GM21717 (cell line): ENCODE measurements around the gene FLNB.

Experiments used
- ATAC-seq: cut with Tn5 transposase; IDR thresholded peaks from one replicate; pipeline ENCODE4 v1.9.1; 2021; ENCODE audit warnings: mild to moderate bottlenecking, moderate library complexity; ENCODE audit not compliant: unreplicated experiment

FLNB gene

DNA sequence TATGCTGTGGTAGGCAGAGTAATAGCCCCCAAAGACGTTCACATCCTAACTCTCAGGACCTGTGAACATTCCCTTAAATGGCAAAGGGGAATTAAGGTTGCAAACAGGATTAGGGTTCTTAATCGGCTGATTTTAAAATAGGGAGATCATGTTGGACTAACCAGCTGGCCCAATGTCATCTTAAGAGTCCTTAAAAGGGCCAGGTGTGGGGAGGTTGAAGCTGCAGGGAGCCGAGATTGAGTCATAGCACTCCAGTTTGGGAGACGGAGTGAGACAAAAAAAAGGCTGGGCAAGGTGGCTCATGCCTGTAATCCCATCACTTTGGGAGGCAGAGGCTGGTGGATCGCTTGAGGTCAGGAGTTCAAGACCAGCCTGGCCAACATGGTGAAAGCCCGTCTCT, 1.6 kb upstream of the FLNB start:
- ATAC-seq: no peak

DNA sequence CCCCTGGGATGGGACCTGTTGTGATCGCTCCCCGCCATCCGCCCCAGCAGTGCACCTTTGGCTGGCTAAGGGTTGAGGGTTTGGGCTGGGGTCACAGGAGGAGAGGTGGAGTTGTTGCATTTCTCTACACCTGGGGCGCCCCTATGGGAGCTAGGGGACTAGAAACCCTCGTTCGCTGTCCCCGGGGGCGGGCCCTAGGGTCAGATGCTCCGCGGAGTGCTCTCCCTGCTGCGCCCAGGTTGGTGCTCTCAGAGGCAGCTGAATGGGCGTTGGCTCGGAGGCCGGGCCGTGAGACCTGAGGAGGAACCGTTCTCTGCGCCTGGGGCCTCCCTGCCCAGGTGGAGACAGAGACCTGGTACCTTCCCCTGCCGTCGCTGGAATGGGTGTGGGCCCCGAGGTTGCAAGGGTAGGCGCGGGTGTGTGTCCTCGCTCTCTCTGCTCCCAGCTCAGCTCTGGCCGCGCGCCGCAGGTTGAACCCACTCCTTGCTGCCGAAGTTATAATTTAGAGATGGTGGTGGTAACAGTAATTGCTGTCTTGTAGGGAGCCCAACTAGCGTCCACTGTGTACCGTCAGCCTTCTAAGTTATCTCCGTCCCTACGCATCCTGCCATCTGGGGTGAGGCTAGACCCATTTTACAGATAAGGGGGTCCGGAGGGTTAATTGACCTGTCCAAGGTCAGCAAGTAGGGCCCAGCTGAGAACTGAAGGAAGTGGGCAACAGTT, 965 bp downstream of the FLNB start:
- ATAC-seq: no peak

DNA sequence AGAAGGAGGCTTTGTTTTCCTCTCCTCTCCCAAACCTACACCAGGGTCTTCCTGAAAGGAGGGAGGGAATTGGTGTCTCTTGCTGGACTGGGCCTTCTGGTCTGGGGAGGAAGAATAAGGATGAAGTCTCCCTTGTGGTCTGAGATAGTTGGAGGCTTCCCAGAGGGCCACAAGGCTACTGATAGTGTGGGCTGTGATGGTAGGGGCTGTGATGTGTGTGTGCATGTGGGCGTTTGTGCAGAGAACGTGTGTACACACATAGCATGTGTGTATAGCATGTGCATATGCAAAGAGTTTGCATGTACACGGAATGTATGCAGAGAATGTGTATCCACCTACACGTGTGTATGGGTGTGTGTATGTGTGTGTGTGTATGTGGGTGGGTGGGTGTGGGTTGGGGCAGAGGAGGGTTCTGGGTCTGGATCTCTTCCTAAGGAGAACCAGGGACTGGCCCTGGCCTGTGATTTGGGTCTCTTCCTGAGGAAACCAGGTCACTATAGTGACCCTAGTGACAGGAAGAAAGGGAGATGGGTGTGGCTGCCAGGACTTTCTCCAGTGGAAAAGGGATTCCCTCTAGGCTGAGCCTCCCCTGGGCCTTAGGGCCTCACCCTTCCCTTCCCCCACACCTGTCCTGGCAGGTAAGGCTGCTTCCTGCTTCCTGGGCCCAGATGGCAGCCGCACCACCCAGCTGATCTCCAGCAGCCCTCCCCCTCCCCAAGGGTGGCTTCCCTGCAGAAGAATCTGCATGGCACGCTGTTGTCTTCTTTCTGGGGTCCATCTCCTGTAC, 1.7 kb downstream of the FLNB start:
- no peak for ATAC-seq

DNA sequence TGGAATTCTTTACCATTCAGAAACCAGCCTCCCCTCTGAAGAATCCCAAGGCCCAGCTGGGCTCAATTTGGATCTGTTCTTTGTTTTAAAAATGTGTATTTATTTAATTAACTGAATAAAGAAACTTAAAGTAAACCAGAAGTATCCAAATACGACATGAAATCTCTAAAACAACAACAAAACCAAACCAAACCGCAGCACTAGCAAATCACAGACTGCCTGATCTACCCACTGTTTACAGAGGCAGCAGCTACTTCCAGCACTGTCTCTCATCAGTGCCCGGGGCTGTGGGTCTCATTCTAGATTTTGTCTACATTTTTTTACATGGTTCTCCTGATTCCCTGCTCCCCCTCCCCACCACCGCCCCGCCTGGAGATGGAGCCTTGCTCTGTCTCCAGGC, 2.3 kb downstream of the FLNB start:
- ATAC-seq: no peak

GRCh38 chr3:58011580-58011979, 3.4 kb downstream of the FLNB start:
- no peak for ATAC-seq

DNA sequence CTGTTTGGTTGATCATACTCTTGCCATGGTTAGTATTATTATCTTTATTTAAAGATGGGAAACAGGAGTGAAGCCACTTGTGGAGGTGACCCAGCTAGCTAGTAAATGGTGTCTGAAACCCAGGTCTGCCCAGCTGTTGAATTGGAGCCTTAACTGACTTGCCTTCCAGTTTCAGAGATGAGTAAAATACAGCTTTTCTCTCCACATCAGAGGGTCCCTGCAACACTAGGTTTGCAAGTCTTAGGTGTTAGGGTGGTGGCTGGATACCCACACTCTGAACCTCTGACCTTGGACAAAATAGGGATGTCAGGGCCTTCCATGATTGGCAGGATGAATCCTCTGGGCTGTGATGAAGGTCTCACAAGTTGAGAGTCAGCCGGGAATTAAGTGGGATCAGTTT, 4.1 kb downstream of the FLNB start:
- no peak for ATAC-seq

GRCh38 chr3:58013099-58013498, 4.9 kb downstream of the FLNB start:
- ATAC-seq: no peak

DNA sequence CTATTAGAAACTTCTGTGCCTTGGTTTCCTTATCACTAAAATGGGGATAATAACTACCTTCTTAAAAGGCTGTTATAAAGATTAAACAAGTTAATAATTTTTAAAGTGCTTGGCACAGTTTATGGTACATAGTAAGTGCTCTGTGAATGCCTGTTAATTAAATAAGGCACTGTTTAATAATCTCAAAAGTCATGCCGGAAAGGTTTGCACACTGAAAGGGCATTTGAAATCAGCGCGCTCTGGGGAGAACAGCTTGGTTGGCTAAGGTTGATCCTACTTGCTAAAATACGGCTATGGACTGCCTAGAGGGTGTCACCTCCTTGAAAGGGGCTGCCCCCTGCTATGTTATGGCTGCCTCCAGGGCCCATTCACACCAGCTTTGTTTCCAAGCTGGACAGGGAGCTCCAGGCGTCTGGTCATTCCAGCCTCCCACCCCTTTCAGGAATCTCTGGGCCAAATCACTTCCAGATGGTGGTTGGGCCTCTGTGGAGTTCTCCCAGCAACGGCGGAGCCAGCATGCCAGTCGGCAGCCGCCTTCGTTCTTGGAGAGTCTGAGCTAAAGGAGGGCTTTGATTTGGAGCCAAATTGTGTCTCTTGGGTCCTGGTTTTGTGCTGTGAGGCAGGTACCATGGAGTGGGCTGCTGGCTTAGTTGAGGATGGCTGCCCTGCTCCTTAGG, 5.9 kb downstream of the FLNB start:
- no peak for ATAC-seq

GRCh38 chr3:58015520-58015915, 7.3 kb downstream of the FLNB start:
- ATAC-seq: no peak

- ATAC-seq: no peak
Measured at GRCh38 chr3:58016710-58017109, 8.5 kb downstream of the FLNB start.

GRCh38 chr3:58018892-58019742, 10.9 kb downstream of the FLNB start:
- no peak for ATAC-seq

- ATAC-seq: no peak
Measured at GRCh38 chr3:58020783-58021071, 12.5 kb downstream of the FLNB start.

GRCh38 chr3:58021072-58021959, 13.1 kb downstream of the FLNB start:
- ATAC-seq: no peak

GRCh38 chr3:58021962-58022361, 13.7 kb downstream of the FLNB start:
- no peak for ATAC-seq

DNA sequence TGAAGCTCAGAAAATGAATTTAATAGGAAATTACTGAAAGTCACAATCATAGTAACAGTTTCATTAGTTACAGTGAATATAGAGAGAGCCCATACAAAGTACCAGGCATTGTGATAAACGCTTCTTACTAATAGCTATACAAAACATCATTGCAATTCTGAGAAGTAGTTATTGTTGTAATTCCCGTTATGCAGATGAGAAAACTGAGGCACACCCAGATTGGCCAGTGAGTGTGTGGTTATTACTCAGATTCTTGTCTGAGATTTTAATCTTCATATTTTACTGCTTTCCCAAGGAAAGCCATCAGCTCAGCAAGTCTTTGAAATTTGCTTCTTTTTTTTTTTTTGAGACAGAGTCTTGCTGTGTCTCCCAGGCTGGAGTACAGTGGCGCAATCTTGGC, 14.3 kb downstream of the FLNB start:
- ATAC-seq: no peak

DNA sequence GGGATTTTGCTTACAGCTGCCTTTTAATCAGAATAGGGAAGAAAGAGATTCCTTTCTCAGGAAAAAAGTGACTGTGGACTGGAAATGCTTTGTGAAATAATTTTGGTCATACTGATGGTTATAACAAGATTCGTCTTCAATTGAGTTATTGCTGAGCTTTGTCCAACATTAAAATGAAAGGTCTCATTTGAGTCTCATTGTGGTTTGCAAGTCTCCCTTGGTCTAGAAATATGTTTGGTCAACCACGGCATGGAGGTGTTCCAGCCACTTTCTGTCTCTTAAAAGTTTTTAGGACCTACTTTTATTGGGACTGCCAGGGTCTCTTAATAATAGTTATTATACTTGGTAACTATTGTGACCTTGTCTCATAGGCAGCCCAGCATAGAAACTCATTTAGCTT, 15.3 kb downstream of the FLNB start:
- no peak for ATAC-seq

DNA sequence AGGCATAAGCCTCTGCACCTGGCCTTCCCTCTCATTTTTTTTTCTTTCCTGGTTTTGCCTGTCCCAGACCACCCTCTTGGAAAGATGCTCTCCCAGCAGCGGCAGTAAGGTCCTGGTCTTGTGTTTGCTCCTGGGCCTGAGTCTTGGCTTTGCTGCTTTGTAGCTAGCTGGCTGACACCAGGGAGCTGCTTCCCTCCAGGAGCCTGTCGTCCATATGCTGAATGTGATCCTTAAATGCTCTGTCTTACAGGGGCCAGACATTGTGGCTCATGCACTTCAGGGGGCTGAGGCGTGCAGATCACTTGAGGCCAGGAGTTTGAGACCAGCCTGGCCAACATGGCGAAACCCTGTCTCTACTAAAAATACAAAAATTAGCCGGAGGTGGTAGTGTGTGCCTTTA, 17.2 kb downstream of the FLNB start:
- no peak for ATAC-seq

- no peak for ATAC-seq
Measured at GRCh38 chr3:58025837-58026569, 17.8 kb downstream of the FLNB start.

GRCh38 chr3:58026598-58026997, 18.4 kb downstream of the FLNB start:
- no peak for ATAC-seq
